GM23248 (cell line): ENCODE results near the gene DNAH7. TPM values are rescaled to one million over a fixed set of nuclear protein-coding genes. Genes with fewer than 3 reads are reported as not detected.

Experiments used
- DNase-seq: peaks from one replicate; pipeline ENCODE4 v3.0.0-alpha.2; 2015
- H2AFZ ChIP-seq: fragments of 200-600 bp; sonication (generic); 2 replicates; pipeline ENCODE4 v1.6.1; 2016; ENCODE audit warnings: antibody characterized with exemption
- H3F3A ChIP-seq: fragments of 200-600 bp; sonication (generic); 2 replicates; pipeline ENCODE4 v1.6.1; 2016; ENCODE audit warnings: mild to moderate bottlenecking, antibody characterized with exemption, mixed run types; ENCODE audit not compliant: insufficient read depth
- H3K27ac ChIP-seq: fragments of 200-600 bp; sonication (generic); 2 replicates; pipeline ENCODE4 v1.5.1; 2016; ENCODE audit warnings: mild to moderate bottlenecking
- H3K27me3 ChIP-seq: fragments of 200-600 bp; sonication (generic); replicated peaks from 2 replicates; pipeline ENCODE4 v1.6.1; 2016; ENCODE audit warnings: mild to moderate bottlenecking; ENCODE audit not compliant: insufficient read depth
- H3K36me3 ChIP-seq: fragments of 200-600 bp; sonication (generic); 2 replicates; pipeline ENCODE4 v1.6.1; 2016; ENCODE audit warnings: low read depth, mild to moderate bottlenecking
- H3K4me1 ChIP-seq: fragments of 200-600 bp; sonication (generic); 2 replicates; pipeline ENCODE4 v1.6.1; 2016; ENCODE audit warnings: mild to moderate bottlenecking; ENCODE audit not compliant: insufficient read depth
- H3K4me2 ChIP-seq: fragments of 200-600 bp; sonication (generic); one replicate; pipeline ENCODE4 v1.6.1; 2016; ENCODE audit warnings: mild to moderate bottlenecking; ENCODE audit not compliant: unreplicated experiment
- H3K4me3 ChIP-seq: fragments of 200-600 bp; sonication (generic); 2 replicates; pipeline ENCODE4 v1.5.1; 2016; ENCODE audit warnings: mild to moderate bottlenecking
- H3K79me2 ChIP-seq: fragments of 200-600 bp; sonication (generic); 2 replicates; pipeline ENCODE4 v1.6.1; 2016; ENCODE audit warnings: mild to moderate bottlenecking; ENCODE audit not compliant: insufficient read depth
- H3K9ac ChIP-seq: fragments of 200-600 bp; sonication (generic); 2 replicates; pipeline ENCODE4 v1.6.1; 2016; ENCODE audit warnings: mild to moderate bottlenecking
- H3K9me2 ChIP-seq: fragments of 200-600 bp; sonication (generic); 2 replicates; pipeline ENCODE4 v1.6.1; 2016; ENCODE audit warnings: mixed run types, mild to moderate bottlenecking, moderate library complexity; ENCODE audit not compliant: insufficient read depth
- H3K9me3 ChIP-seq: fragments of 200-600 bp; sonication (generic); one replicate; pipeline ENCODE4 v1.6.1; 2017; ENCODE audit warnings: low read depth
- H4K20me1 ChIP-seq: fragments of 200-600 bp; sonication (generic); 2 replicates; pipeline ENCODE4 v1.6.0; 2016; ENCODE audit not compliant: insufficient read depth
- EZH2 ChIP-seq: fragments of 200-600 bp; sonication (generic); IDR thresholded peaks from 2 replicates; pipeline ENCODE4 v1.6.1; 2018; ENCODE audit warnings: antibody characterized with exemption, mild to moderate bottlenecking; ENCODE audit not compliant: insufficient read depth, poor library complexity, severe bottlenecking
- EZH2phosphoT487 ChIP-seq: fragments of 200-600 bp; sonication (generic); IDR thresholded peaks from 2 replicates; pipeline ENCODE4 v1.6.1; 2018; ENCODE audit warnings: antibody characterized with exemption, moderate library complexity, mild to moderate bottlenecking, low read depth; ENCODE audit not compliant: insufficient read depth
- WGBS, 2 experiments: methylation state at CpG; one replicate each; pipeline ENCODE4 v1.1.6; 2015 to 2017; ENCODE audit warnings: low lambda C conversion rate in 2 of 2, low coverage in 1 of 2; ENCODE audit errors: missing lambda C conversion rate in 2 of 2; 5-methylcytosine and 5-hydroxymethylcytosine counted together
- in situ Hi-C: fragments of 300-500 bp; cut with MboI; formaldehyde crosslinking; loops from 2 replicates; pipeline ENCODE4 v1.15.0; 2020
- polyA plus RNA-seq: library from polyadenylated mRNA; unstranded; fragments of >200 nt; fragmentation: Nextera tagmentation; extraction: Ambion mirVana; gene quantifications from 2 replicates; pipeline ENCODE4 v1.2.1, GENCODE V29; 2016
- total RNA-seq: library from RNA; depleted of rRNA; stranded (reverse); fragments of >200 nt; shearing (Covaris generic); gene quantifications from 2 replicates; pipeline ENCODE4 v1.2.3, GENCODE V29; 2014

The DNAH7 gene
- total and polyA plus RNA-seq, 2 experiments from 2014 or later, result 0.40 to 0.43 TPM

- Histone ChIP-seq H3K9ac (no peak overlapping the region), H3K4me3 (no peak overlapping the region), H3K27ac (no peak overlapping the region), H3K9me3 (no peaks in the 10 kb centered on the region), H3K27me3 (no peaks in the 10 kb centered on the region), H3K4me2 (no peak overlapping the region), H3F3A (no peaks in the 10 kb centered on the region), H3K9me2 (no peaks in the 10 kb centered on the region), H4K20me1 (no peaks in the 10 kb centered on the region), H3K4me1 (no peaks in the 10 kb centered on the region), H3K79me2 (no peaks in the 10 kb centered on the region), H2AFZ (no peak overlapping the region), H3K36me3 (no peaks in the 10 kb centered on the region)
- no peak for DNase-seq
- 65 to 69% methylated on average over 2 of the region's 2 CpGs for WGBS, 2 experiments
- TF ChIP-seq EZH2phosphoT487, result no peak
- in situ Hi-C loops, result loop anchor here (25.0 kb wide), 1 partner anchor 392 kb away; the partner anchor contains the start of gene SLC39A10
Measured at GRCh38 chr2:196054631-196055030, 14.0 kb downstream of the DNAH7 start.

- Histone ChIP-seq H3K27ac (no peak overlapping the region), H2AFZ (no peak overlapping the region), H3K4me3 (no peak overlapping the region), H4K20me1 (no peaks in the 10 kb centered on the region), H3K27me3 (no peaks in the 10 kb centered on the region), H3K36me3 (no peaks in the 10 kb centered on the region), H3K4me2 (no peak overlapping the region), H3K9me2 (no peaks in the 10 kb centered on the region), H3K4me1 (no peaks in the 10 kb centered on the region), H3F3A (no peaks in the 10 kb centered on the region), H3K9me3 (no peaks in the 10 kb centered on the region), H3K9ac (no peak overlapping the region), H3K79me2 (no peaks in the 10 kb centered on the region)
- TF ChIP-seq EZH2, result no peak
- no peak for TF ChIP-seq EZH2phosphoT487
- in situ Hi-C loops, result no loop called here
- WGBS, 2 experiments, result 85% methylated on average over 7 of the region's 7 CpGs
- DNase-seq, result no peak
Measured at GRCh38 chr2:196046123-196046917, 22.3 kb downstream of the DNAH7 start.

- H3K9ac ChIP-seq, result no peak overlapping the region
- H3K27me3 ChIP-seq, result no peaks in the 10 kb centered on the region
- DNase-seq, result no peak
- no peaks in the 10 kb centered on the region for H4K20me1 ChIP-seq
- H3K4me2 ChIP-seq, result no peak overlapping the region
- H3K36me3 ChIP-seq, result no peaks in the 10 kb centered on the region
- no peaks in the 10 kb centered on the region for H3K9me2 ChIP-seq
- in situ Hi-C loops, result no loop called here
- no peak overlapping the region for H3K27ac ChIP-seq
- no peak overlapping the region for H3K4me3 ChIP-seq
- H3F3A ChIP-seq, result no peaks in the 10 kb centered on the region
- no peaks in the 10 kb centered on the region for H3K9me3 ChIP-seq
- H3K79me2 ChIP-seq, result no peaks in the 10 kb centered on the region
- no peak overlapping the region for H2AFZ ChIP-seq
- H3K4me1 ChIP-seq, result no peaks in the 10 kb centered on the region
- TF ChIP-seq EZH2phosphoT487, result no peak
- no peak for TF ChIP-seq EZH2
Measured at GRCh38 chr2:196041786-196042185, 26.9 kb downstream of the DNAH7 start.

- Histone ChIP-seq H3K79me2 (no peaks in the 10 kb centered on the region), H2AFZ (no peak overlapping the region), H3K9me3 (no peaks in the 10 kb centered on the region), H3K9ac (no peak overlapping the region), H3K36me3 (no peaks in the 10 kb centered on the region), H3K27ac (no peak overlapping the region), H3K27me3 (no peaks in the 10 kb centered on the region), H3K4me1 (no peaks in the 10 kb centered on the region), H3F3A (no peaks in the 10 kb centered on the region), H3K4me3 (no peak overlapping the region), H4K20me1 (no peaks in the 10 kb centered on the region), H3K9me2 (no peaks in the 10 kb centered on the region), H3K4me2 (no peak overlapping the region)
- no peak for TF ChIP-seq EZH2
- TF ChIP-seq EZH2phosphoT487, result no peak
- in situ Hi-C loops, result no loop called here
- peak; percentile 12 for DNase-seq
Measured at GRCh38 chr2:196040218-196040617, 28.4 kb downstream of the DNAH7 start.

GRCh38 chr2:196036442-196036841 lies 32.2 kb downstream of the DNAH7 start:
- Histone ChIP-seq H3K9ac (no peak overlapping the region), H3K27me3 (no peaks in the 10 kb centered on the region; the same call in 1 of the 2 replicates), H3F3A (no peaks in the 10 kb centered on the region), H4K20me1 (no peaks in the 10 kb centered on the region), H3K27ac (no peak overlapping the region), H3K4me3 (no peak overlapping the region), H3K79me2 (no peaks in the 10 kb centered on the region), H3K4me2 (no peak overlapping the region), H3K9me3 (no peaks in the 10 kb centered on the region), H3K4me1 (no peaks in the 10 kb centered on the region), H2AFZ (no peak overlapping the region), H3K9me2 (no peaks in the 10 kb centered on the region), H3K36me3 (no peaks in the 10 kb centered on the region)
- TF ChIP-seq EZH2 (no peak), EZH2phosphoT487 (no peak)
- in situ Hi-C loops, result no loop called here
- 63 to 66% methylated on average over 2 of the region's 2 CpGs for WGBS, 2 experiments
- no peak for DNase-seq
